DND-41 (cell line): ENCODE results near the gene TAF9B.
A peak's percentile ranks its signal among the peaks of the same experiment; 100 is the strongest.
"Not testable (repeated sequence)": the region's sequence is repeated elsewhere in the genome, so short reads cannot be mapped to it uniquely, and the experiment has no call there.

Source experiments
- ATAC-seq: fragments of 200-7000 bp; cut with Tn5 transposase; 3 replicates; pipeline ENCODE4 v1.9.1; 2021; ENCODE audit warnings: low read depth; ENCODE audit not compliant: insufficient read depth
- DNase-seq: peaks from one replicate; pipeline ENCODE4 v3.0.0-alpha.2; 2020
- H2AFZ ChIP-seq: 2 replicates; pipeline ENCODE4 v1.6.0; 2012; ENCODE audit warnings: low read depth, low read length
- H3K27ac ChIP-seq: 2 replicates; pipeline ENCODE4 v1.5.1; 2012; ENCODE audit warnings: low read length, inconsistent platforms
- H3K27me3 ChIP-seq: fragments of 200-600 bp; sonication (generic); 2 replicates; pipeline ENCODE4 v1.6.0; 2012; ENCODE audit warnings: low read length, mild to moderate bottlenecking, inconsistent platforms; ENCODE audit not compliant: insufficient read depth, poor library complexity
- H3K36me3 ChIP-seq: 2 replicates; pipeline ENCODE4 v1.5.1; 2012; ENCODE audit warnings: low read length, inconsistent platforms; ENCODE audit not compliant: insufficient read depth
- H3K4me1 ChIP-seq: 2 replicates; pipeline ENCODE4 v1.5.1; 2012; ENCODE audit warnings: mild to moderate bottlenecking, low read length; ENCODE audit not compliant: insufficient read depth
- H3K4me2 ChIP-seq: 2 replicates; pipeline ENCODE4 v1.6.0; 2012; ENCODE audit warnings: mild to moderate bottlenecking, moderate library complexity, low read length, inconsistent platforms; ENCODE audit not compliant: insufficient read depth
- H3K4me3 ChIP-seq, 2 experiments: fragments of 200-600 bp in 1 of 2; shearing (Covaris generic) in 1 of 2; 2 replicates each; pipeline ENCODE4 v1.5.1; 2012 to 2016; ENCODE audit warnings: inconsistent platforms in 2 of 2, low read length in 2 of 2, mild to moderate bottlenecking in 2 of 2, low read depth in 1 of 2, moderate library complexity in 1 of 2
- H3K79me2 ChIP-seq: 2 replicates; pipeline ENCODE4 v1.6.0; 2012; ENCODE audit warnings: low read length, inconsistent platforms; ENCODE audit not compliant: insufficient read depth
- H3K9ac ChIP-seq: 2 replicates; pipeline ENCODE4 v1.6.0; 2012; ENCODE audit warnings: low read depth, mild to moderate bottlenecking, inconsistent platforms, low read length, moderate library complexity
- H3K9me3 ChIP-seq: 2 replicates; pipeline ENCODE4 v1.5.1; 2012; ENCODE audit warnings: low read length, moderate library complexity, mild to moderate bottlenecking, inconsistent platforms; ENCODE audit not compliant: insufficient read depth, severe bottlenecking
- H4K20me1 ChIP-seq: 2 replicates; pipeline ENCODE4 v1.6.0; 2012; ENCODE audit warnings: low read length; ENCODE audit not compliant: insufficient read depth
- EZH2 ChIP-seq: IDR thresholded peaks from 3 replicates; pipeline ENCODE4 v1.6.1; 2012; ENCODE audit warnings: borderline replicate concordance, low read depth, mild to moderate bottlenecking, moderate library complexity, low read length, inconsistent platforms; ENCODE audit not compliant: severe bottlenecking
- TF ChIP-seq, protein P1 (sequence below): IDR thresholded peaks from 2 replicates; pipeline ENCODE4 v1.5.1; 2012; ENCODE audit warnings: borderline replicate concordance, low read length, moderate library complexity, mild to moderate bottlenecking; ENCODE audit not compliant: poor library complexity, severe bottlenecking; ENCODE audit errors: extremely low read depth

Gene TAF9B

DNA sequence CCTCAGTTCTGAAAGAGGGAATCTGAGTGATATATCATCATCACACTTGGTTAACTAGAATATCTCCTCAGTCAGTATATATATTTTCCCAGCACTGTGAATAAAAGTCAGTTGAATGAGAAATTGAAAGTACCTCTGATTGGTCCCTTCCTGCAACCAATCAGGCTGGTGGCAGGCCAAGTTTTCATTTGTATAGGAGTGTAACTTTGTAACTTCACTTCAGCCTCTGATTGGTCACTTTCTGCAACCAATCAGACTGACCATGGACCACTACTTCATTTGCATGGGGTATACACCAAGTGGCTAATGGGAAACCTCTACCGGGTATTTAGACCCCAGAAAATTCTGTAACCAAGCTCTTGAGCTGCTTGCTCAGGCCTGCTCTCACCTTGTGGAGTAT is 37.4 kb downstream of the TAF9B start:
- Histone ChIP-seq H3K27me3 (no peaks in the 10 kb centered on the region), H3K27ac (peak overlapping the region; percentile 54), H3K4me1 (peaks cover 41% of the 10 kb centered on the region), H3K79me2 (peaks cover 31% of the 10 kb centered on the region), H3K9ac (no peak overlapping the region), H3K4me3 (no peak overlapping the region), H3K4me2 (peak overlapping the region; percentile 74; the same call in 1 of the 2 replicates), H3K9me3 (no peaks in the 10 kb centered on the region), H3K36me3 (peaks cover 29% of the 10 kb centered on the region), H2AFZ (peak overlapping the region; percentile 49; the same call in 1 of the 2 replicates), H4K20me1 (peaks cover 23% of the 10 kb centered on the region)
- no peak for DNase-seq
- no peak for ATAC-seq
- no peak for TF ChIP-seq EZH2
- TF ChIP-seq, protein P1, sequence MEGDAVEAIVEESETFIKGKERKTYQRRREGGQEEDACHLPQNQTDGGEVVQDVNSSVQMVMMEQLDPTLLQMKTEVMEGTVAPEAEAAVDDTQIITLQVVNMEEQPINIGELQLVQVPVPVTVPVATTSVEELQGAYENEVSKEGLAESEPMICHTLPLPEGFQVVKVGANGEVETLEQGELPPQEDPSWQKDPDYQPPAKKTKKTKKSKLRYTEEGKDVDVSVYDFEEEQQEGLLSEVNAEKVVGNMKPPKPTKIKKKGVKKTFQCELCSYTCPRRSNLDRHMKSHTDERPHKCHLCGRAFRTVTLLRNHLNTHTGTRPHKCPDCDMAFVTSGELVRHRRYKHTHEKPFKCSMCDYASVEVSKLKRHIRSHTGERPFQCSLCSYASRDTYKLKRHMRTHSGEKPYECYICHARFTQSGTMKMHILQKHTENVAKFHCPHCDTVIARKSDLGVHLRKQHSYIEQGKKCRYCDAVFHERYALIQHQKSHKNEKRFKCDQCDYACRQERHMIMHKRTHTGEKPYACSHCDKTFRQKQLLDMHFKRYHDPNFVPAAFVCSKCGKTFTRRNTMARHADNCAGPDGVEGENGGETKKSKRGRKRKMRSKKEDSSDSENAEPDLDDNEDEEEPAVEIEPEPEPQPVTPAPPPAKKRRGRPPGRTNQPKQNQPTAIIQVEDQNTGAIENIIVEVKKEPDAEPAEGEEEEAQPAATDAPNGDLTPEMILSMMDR: no peak

DNA sequence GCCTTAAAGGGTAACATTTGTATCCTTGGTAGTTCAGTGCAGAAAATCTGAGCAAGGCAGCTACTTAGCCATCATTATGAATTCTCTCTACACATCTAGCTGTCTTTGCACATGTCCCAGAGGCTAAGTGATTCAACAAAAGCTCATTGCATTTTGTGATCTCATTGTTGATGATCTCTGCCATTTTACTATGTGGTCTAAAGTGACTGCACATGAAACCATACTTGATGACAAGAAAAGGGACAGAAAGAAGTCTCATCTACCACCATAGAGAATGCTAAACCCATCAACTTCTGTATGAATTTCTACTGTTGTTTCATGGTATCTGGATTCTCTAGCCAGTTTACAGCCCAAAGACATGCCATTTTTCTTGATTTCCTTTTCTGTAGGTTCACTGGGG is 41.3 kb downstream of the TAF9B start:
- no peak for ATAC-seq
- Histone ChIP-seq H3K27ac (no peak overlapping the region), H3K9me3 (no peaks in the 10 kb centered on the region), H3K27me3 (no peaks in the 10 kb centered on the region), H3K4me2 (no peak overlapping the region), H3K36me3 (no peaks in the 10 kb centered on the region), H2AFZ (no peak overlapping the region), H4K20me1 (no peaks in the 10 kb centered on the region), H3K4me1 (peaks cover 15% of the 10 kb centered on the region), H3K9ac (no peak overlapping the region), H3K79me2 (no peaks in the 10 kb centered on the region), H3K4me3 (no peak overlapping the region)
- TF ChIP-seq EZH2: no peak
- TF ChIP-seq, protein P1: no peak
- DNase-seq: no peak

DNA sequence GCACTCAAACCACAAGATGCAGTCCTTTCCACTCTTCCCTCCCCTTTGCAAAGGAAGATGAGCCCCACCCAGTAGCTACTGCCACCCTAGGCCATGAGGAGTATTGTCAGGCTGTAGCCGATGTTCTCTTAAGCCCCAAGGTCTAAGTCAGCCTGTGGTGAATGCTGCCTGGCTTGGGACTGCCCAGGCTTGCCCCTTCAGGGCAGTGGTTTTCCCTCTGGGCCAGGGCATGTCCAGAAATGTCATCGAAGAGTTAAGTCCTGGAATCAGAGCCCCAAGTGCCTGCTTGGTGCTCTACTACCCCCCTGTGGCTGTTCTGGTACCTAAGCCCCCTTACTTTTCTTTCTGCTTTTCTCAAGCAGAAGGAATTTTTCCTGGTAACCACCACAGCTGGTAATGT is 47.2 kb downstream of the TAF9B start:
- Histone ChIP-seq H3K27me3 (no peaks in the 10 kb centered on the region), H3K4me2 (no peak overlapping the region), H4K20me1 (no peaks in the 10 kb centered on the region)

DNA sequence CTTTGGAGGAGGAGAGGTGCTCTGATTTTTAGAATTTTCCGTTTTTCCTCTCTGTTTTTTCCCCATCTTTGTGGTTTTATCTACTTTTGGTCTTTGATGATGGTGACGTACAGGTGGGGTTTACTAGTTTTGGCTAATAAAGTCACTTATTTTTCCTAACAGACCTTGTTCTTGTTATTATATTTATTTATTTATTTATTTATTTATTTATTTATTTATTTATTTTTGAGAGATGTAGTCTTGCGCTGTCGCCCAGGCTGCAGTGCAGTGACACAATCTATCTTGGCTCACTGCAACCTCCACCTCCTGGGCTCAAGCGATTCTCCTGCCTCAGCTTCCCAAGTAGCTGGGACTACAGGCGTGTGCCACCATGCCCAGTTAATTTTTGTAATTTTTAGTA is 58.0 kb downstream of the TAF9B start:
- H2AFZ ChIP-seq, H3K36me3 ChIP-seq, H3K9ac ChIP-seq, DNase-seq, H3K4me2 ChIP-seq, H3K27ac ChIP-seq, H3K9me3 ChIP-seq, ATAC-seq, H3K79me2 ChIP-seq, H3K27me3 ChIP-seq, H3K4me3 ChIP-seq, H3K4me1 ChIP-seq, H4K20me1 ChIP-seq: not testable (repeated sequence)

More for the DNA sequence above, 47.2 kb downstream of the TAF9B start:
- 0 out of 2 replicates have a peak, but pooled peaks cover 4% of the 10 kb centered on the region for H3K4me1 ChIP-seq
- no peaks in the 10 kb centered on the region for H3K9me3 ChIP-seq
- DNase-seq: peak; percentile 31
- no peaks in the 10 kb centered on the region for H3K79me2 ChIP-seq
- no peak overlapping the region; the same call in 1 of the 2 replicates for H3K27ac ChIP-seq
- ATAC-seq: peak; percentile 83
- no peak overlapping the region for H3K4me3 ChIP-seq
- H3K9ac ChIP-seq: no peak overlapping the region
- TF ChIP-seq, protein P1: peak; percentile 56
- no peak for TF ChIP-seq EZH2
- peak overlapping the region; percentile 60 for H2AFZ ChIP-seq
- no peaks in the 10 kb centered on the region for H3K36me3 ChIP-seq
